WERI-Rb-1 (cell line): ENCODE data around the gene ZFYVE26.

Experiments
- DNase-seq: peaks from one replicate; pipeline ENCODE4 v3.0.0-alpha.2; 2020
- H3K27ac ChIP-seq: fragments of 250-450 bp; sonication (Bioruptor Pico); 2 replicates; pipeline ENCODE4 v1.5.1; 2020; ENCODE audit warnings: mild to moderate bottlenecking, moderate library complexity
- H3K27me3 ChIP-seq: fragments of 250-450 bp; sonication (Bioruptor Pico); 2 replicates; pipeline ENCODE4 v1.5.1; 2021; ENCODE audit warnings: mild to moderate bottlenecking, low read depth, moderate library complexity; ENCODE audit not compliant: insufficient read depth, severe bottlenecking
- H3K36me3 ChIP-seq: fragments of 250-450 bp; sonication (Bioruptor Pico); 2 replicates; pipeline ENCODE4 v1.5.1; 2020; ENCODE audit warnings: mild to moderate bottlenecking, moderate library complexity
- H3K4me3 ChIP-seq: 2 replicates; pipeline ENCODE4 v1.5.1; 2011; ENCODE audit warnings: low read depth, mild to moderate bottlenecking, control low read depth, low read length
- H3K9me3 ChIP-seq: fragments of 250-450 bp; sonication (Bioruptor Pico); 2 replicates; pipeline ENCODE4 v1.5.1; 2021; ENCODE audit warnings: mild to moderate bottlenecking, moderate library complexity; ENCODE audit not compliant: severe bottlenecking
- TF ChIP-seq, protein P1 (sequence below): IDR thresholded peaks from 2 replicates; pipeline ENCODE4 v1.5.1; 2011; ENCODE audit warnings: low read depth, mild to moderate bottlenecking, control low read depth, inconsistent platforms, low read length

Gene ZFYVE26

DNA sequence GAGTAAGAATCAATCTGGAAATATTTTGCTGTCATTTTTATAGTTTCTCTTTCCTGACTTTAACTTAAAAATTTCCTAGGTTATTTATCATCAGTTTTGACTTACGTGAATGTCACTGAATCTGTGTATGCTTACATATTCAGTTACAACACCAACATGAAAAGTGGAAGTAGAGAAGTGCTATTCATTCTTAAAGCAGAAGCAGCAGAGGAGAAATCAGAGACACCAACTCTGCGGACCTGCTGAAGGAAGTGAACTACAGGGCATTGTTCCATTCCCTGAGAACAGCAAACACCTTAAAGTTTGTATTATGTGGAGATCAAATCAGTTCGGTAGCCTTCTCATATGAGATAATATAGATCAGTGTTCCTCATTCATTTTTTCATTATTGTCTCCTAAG is 37.3 kb upstream of the ZFYVE26 start:
- Histone ChIP-seq H3K36me3 (no peaks in the 10 kb centered on the region), H3K27ac (no peak overlapping the region), H3K4me3 (no peak overlapping the region), H3K27me3 (no peaks in the 10 kb centered on the region), H3K9me3 (peaks cover under 1% of the 10 kb centered on the region)
- TF ChIP-seq, protein P1, sequence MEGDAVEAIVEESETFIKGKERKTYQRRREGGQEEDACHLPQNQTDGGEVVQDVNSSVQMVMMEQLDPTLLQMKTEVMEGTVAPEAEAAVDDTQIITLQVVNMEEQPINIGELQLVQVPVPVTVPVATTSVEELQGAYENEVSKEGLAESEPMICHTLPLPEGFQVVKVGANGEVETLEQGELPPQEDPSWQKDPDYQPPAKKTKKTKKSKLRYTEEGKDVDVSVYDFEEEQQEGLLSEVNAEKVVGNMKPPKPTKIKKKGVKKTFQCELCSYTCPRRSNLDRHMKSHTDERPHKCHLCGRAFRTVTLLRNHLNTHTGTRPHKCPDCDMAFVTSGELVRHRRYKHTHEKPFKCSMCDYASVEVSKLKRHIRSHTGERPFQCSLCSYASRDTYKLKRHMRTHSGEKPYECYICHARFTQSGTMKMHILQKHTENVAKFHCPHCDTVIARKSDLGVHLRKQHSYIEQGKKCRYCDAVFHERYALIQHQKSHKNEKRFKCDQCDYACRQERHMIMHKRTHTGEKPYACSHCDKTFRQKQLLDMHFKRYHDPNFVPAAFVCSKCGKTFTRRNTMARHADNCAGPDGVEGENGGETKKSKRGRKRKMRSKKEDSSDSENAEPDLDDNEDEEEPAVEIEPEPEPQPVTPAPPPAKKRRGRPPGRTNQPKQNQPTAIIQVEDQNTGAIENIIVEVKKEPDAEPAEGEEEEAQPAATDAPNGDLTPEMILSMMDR, result no peak
- no peak for DNase-seq

DNA sequence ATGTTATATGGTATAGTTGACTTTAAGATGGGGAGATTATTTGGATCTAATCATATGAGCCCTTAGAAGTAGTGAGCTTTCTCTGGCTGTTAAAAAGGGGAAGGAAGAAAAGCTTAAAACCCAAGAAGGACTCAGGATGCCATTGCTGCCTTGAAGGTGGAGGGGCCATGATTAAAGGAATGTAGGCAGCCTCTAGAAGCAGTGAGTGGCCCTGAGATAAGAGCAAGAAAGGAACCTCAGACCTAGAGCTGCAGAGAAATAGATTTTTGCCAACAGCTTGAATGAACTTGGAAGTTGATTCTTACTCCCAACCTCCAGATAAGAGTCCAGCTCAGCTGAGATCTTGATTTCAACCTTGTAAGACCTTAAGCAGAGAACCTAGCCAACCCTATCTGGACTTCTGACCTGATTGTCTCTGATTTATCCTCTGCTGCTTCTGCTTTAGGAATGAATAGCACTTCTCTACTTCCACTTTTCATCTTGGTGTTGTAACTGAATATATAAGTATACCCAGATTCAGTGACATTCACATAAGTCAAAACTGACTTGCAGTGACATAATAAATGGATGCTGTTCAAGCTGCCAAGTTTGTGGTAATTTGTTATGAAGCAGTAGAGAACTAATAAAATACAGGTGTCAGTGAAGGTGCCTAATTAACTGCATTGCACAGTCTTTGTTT is 36.7 kb upstream of the ZFYVE26 start:
- peaks cover 4% of the 10 kb centered on the region for H3K9me3 ChIP-seq
- H3K4me3 ChIP-seq, result no peak overlapping the region
- TF ChIP-seq, protein P1, result no peak
- H3K27ac ChIP-seq, result no peak overlapping the region
- H3K27me3 ChIP-seq, result no peaks in the 10 kb centered on the region
- DNase-seq, result no peak
- no peaks in the 10 kb centered on the region for H3K36me3 ChIP-seq

DNA sequence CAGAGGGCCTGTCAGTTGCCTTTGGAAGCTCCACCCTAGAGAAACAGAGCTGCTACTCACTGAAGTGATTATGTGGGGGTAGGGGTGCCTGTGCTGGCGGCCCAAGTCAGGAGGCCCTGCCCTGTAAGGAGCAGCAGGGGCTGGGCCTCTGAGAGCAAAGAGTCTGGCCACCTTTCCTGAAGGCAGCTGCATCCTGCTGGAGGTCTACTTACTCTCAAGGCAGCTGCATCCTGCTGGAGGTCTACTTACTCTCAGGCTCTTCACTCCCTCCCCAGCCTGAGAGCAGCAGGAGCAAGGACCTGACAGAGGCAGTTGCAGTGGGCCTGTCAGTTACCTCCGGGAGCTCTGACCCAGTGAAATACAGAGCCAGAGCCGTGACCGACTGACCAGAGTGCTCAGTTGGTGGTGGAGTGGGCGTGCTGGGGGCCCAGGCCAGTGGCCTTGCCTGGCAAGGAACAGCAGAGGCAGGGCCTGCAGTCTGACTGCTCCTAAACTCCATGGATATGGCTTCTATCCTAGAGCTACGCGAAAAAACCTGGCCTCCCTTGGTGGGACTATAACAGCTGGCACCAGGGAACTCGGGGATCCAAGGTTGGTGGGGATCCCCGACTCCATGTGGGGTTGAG is 35.5 kb upstream of the ZFYVE26 start:
- no peak for DNase-seq
- no peaks in the 10 kb centered on the region for H3K36me3 ChIP-seq
- H3K27me3 ChIP-seq, result no peaks in the 10 kb centered on the region
- no peak overlapping the region for H3K27ac ChIP-seq
- TF ChIP-seq, protein P1, result no peak
- peaks cover 5% of the 10 kb centered on the region for H3K9me3 ChIP-seq
- no peak overlapping the region for H3K4me3 ChIP-seq

DNA sequence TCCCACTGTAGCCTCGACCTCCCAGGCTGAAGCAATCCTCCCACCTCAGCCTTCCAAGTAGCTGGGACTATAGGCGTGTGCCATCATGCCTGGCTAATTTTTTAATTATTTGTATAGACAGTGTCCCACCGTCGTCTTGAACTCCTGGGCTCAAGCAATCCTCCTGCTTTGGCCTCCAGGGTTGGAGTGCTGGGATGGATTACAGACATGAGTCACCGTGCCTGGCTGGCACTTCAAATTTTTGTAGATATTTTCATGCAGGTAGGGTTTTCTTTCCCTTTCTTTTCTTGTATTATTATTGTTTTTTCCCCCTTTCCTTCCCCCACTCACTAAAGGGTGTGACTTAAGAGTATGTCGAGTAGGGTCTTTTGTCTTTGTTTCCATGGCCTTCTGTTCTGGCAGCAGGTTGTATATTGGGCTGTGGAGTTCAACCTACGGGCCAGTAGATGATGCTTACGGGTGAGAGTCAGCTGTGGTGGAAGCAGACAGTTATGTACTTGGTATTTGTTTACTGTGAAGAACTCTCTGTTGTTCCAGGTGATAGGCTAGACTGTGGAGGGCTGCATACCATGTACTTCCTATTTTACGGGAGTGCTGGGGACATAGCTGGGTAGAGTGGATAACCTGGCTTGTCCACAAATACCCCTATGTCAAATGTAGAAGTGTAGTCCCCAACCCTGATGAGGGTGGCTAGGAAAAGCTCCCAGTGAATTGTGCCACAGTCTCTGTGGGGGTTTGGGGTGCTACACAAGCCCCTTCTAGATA is 33.9 kb upstream of the ZFYVE26 start:
- H3K36me3 ChIP-seq, result no peaks in the 10 kb centered on the region
- DNase-seq, result no peak
- no peak overlapping the region for H3K27ac ChIP-seq
- H3K9me3 ChIP-seq, result peaks cover 5% of the 10 kb centered on the region
- no peaks in the 10 kb centered on the region for H3K27me3 ChIP-seq
- TF ChIP-seq, protein P1, result no peak
- H3K4me3 ChIP-seq, result no peak overlapping the region

DNA sequence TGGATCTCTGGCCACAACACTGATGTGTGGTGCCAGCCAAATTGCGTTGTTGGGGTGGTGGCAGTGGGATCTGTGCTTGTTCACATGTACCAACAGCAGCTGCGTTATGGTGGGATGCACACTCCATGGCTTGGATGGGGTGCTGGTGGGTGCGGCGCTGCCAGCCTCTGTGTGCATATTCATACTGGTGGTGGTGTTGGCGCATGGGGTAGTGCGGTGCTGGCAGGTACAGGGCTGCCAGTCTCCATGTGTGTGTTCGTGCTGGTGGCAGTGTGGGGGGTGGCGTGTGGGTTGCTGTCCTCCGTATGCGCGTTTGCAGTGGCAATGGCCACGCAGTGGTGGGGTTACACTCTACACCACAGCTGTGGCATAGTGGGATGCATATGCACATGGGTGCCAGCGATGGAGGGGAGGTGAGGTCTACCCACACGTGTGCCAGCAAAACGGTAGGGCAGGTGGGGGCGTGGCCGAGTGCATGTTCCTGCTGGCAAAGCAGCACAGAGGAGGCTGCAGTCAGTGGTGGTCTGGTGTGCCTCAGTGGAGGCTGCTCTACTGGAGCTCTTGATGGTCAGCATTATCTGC is 29.7 kb upstream of the ZFYVE26 start:
- Histone ChIP-seq H3K36me3 (no peaks in the 10 kb centered on the region), H3K9me3 (peaks cover 5% of the 10 kb centered on the region), H3K27ac (no peak overlapping the region), H3K27me3 (no peaks in the 10 kb centered on the region), H3K4me3 (no peak overlapping the region)
- DNase-seq, result no peak
- TF ChIP-seq, protein P1, result no peak
